ENCODE data around the gene RGS8.
"Not testable (repeated sequence)": the region's sequence is repeated elsewhere in the genome, so short reads cannot be mapped to it uniquely, and the experiment has no call there.

The RGS8 gene

GRCh38 chr1:182702826-182703524 is 18.6 kb upstream of the RGS8 start:
- no peak for DNase-seq (ENCODE audit: low read depth)

- DNase-seq (ENCODE audit: low read depth) = no peak
Observed at GRCh38 chr1:182700351-182700709, 15.9 kb upstream of the RGS8 start.

- DNase-seq (ENCODE audit: low read depth) = no peak
Observed at GRCh38 chr1:182699393-182700350, 15.3 kb upstream of the RGS8 start.

- DNase-seq (ENCODE audit: low read depth) = no peak
Observed at GRCh38 chr1:182698971-182699370, 14.6 kb upstream of the RGS8 start.

- DNase-seq (ENCODE audit: low read depth) = not testable (repeated sequence)
Observed at GRCh38 chr1:182693139-182693538, 8.8 kb upstream of the RGS8 start.

GRCh38 chr1:182690886-182691443 is 6.6 kb upstream of the RGS8 start:
- DNase-seq (ENCODE audit: low read depth) = no peak

GRCh38 chr1:182688436-182689205 is 4.2 kb upstream of the RGS8 start:
- no peak for DNase-seq (ENCODE audit: low read depth)

GRCh38 chr1:182687361-182687760 is 3.0 kb upstream of the RGS8 start:
- DNase-seq (ENCODE audit: low read depth) = no peak

- DNase-seq (ENCODE audit: low read depth) = no peak
Observed at GRCh38 chr1:182686446-182686845, 2.1 kb upstream of the RGS8 start.

- no peak for DNase-seq (ENCODE audit: low read depth)
Observed at GRCh38 chr1:182685215-182685614, 828 bp upstream of the RGS8 start.

- no peak for DNase-seq (ENCODE audit: low read depth)
Observed at GRCh38 chr1:182682898-182683501, 1.4 kb downstream of the RGS8 start.

GRCh38 chr1:182682406-182682805 is 2.0 kb downstream of the RGS8 start:
- DNase-seq (ENCODE audit: low read depth) = no peak

GRCh38 chr1:182681568-182681912 is 2.8 kb downstream of the RGS8 start:
- no peak for DNase-seq (ENCODE audit: low read depth)

GRCh38 chr1:182680901-182681567 is 3.4 kb downstream of the RGS8 start:
- no peak for DNase-seq (ENCODE audit: low read depth)

GRCh38 chr1:182680408-182680807 is 4.0 kb downstream of the RGS8 start:
- no peak for DNase-seq (ENCODE audit: low read depth)

- DNase-seq (ENCODE audit: low read depth) = no peak
Observed at GRCh38 chr1:182679684-182680083, 4.7 kb downstream of the RGS8 start.

GRCh38 chr1:182677397-182678098 is 6.8 kb downstream of the RGS8 start:
- no peak for DNase-seq (ENCODE audit: low read depth)

GRCh38 chr1:182676274-182676673 is 8.1 kb downstream of the RGS8 start:
- no peak for DNase-seq (ENCODE audit: low read depth)

- DNase-seq (ENCODE audit: low read depth) = no peak
Observed at GRCh38 chr1:182674346-182675246, 9.8 kb downstream of the RGS8 start.

GRCh38 chr1:182672487-182672836 is 11.9 kb downstream of the RGS8 start:
- DNase-seq (ENCODE audit: low read depth) = no peak
